GM19452 (cell line): Measurements from ENCODE around the gene PEPD.

Experiments
- ATAC-seq: cut with Tn5 transposase; IDR thresholded peaks from one replicate; pipeline ENCODE4 v1.9.1; 2021; ENCODE audit not compliant: unreplicated experiment

The PEPD gene

GRCh38 chr19:33409906-33410685 is 111.5 kb downstream of the PEPD start:
- ATAC-seq, result no peak

GRCh38 chr19:33408538-33409434 is 112.8 kb downstream of the PEPD start:
- no peak for ATAC-seq

GRCh38 chr19:33408116-33408515 is 113.5 kb downstream of the PEPD start:
- ATAC-seq, result no peak

GRCh38 chr19:33407716-33408115 is 113.9 kb downstream of the PEPD start:
- no peak for ATAC-seq

GRCh38 chr19:33407140-33407551 is 114.4 kb downstream of the PEPD start:
- ATAC-seq, result no peak

GRCh38 chr19:33406521-33407139 is 115.0 kb downstream of the PEPD start:
- ATAC-seq, result no peak

- no peak for ATAC-seq
These were observed 115.8 kb downstream of the PEPD start for GRCh38 chr19:33405553-33406461.

GRCh38 chr19:33405254-33405552 is 116.4 kb downstream of the PEPD start:
- ATAC-seq, result no peak

GRCh38 chr19:33404506-33405253 is 116.9 kb downstream of the PEPD start:
- ATAC-seq, result no peak

GRCh38 chr19:33403973-33404304 is 117.7 kb downstream of the PEPD start:
- ATAC-seq, result no peak

- ATAC-seq, result no peak
These were observed 118.2 kb downstream of the PEPD start for GRCh38 chr19:33403221-33403972.

GRCh38 chr19:33402421-33403220 is 119.0 kb downstream of the PEPD start:
- no peak for ATAC-seq

GRCh38 chr19:33401683-33402420 is 119.7 kb downstream of the PEPD start:
- ATAC-seq, result no peak

GRCh38 chr19:33400856-33401682 is 120.5 kb downstream of the PEPD start:
- no peak for ATAC-seq

- ATAC-seq, result no peak
These were observed 121.6 kb downstream of the PEPD start for GRCh38 chr19:33399745-33400681.
